HCT116 (cell line): ENCODE measurements around the gene RARS2. TPM values are rescaled to one million over a fixed set of nuclear protein-coding genes. Genes with fewer than 3 reads are reported as not detected.

Experiments
- ATAC-seq: fragments of 200-7000 bp; cut with Tn5 transposase; 2 replicates; pipeline ENCODE4 v1.9.1; 2020; ENCODE audit warnings: mild to moderate bottlenecking, moderate library complexity
- BruUV-seq: library from RNA; stranded (reverse); fragments of 400-500 nt; replicated peaks from 2 replicates; lab custom pipeline; 2021; lab: Mats Ljungman, UMichigan
- CTCF ChIA-PET: fragments of 300-600 bp; sonication (Branson Sonifier 250); formaldehyde crosslinking; loops from one replicate; lab custom pipeline; 2021; ENCODE audit warnings: antibody characterized with exemption; lab: Charles Lee
- POLR2A ChIA-PET: fragments of 300-600, 350-600 bp; sonication (Branson Sonifier 250); formaldehyde crosslinking; loops from one replicate; lab custom pipeline; 2021; ENCODE audit warnings: antibody characterized with exemption; lab: Charles Lee
- RAD21 ChIA-PET, 2 experiments: fragments of 300-600 bp; sonication (Branson Sonifier 250); formaldehyde crosslinking; loops; one replicate each; lab custom pipeline; 2023; ENCODE audit warnings: low total read pairs in 2 of 2; ENCODE audit not compliant: uncharacterized antibody in 2 of 2, unreplicated experiment in 2 of 2, low non-redundant PET in 1 of 2; lab: Charles Lee
- DNase-seq: peaks from one replicate; pipeline ENCODE4 v3.0.0-alpha.2; 2010; ENCODE audit warnings: low read depth, low spot score
- H2AFZ ChIP-seq: fragments of 200-600 bp; shearing (Covaris generic), sonication (generic); 2 replicates; pipeline ENCODE4 v1.6.1; 2017; ENCODE audit warnings: low read depth, mixed run types, mixed read lengths, antibody characterized with exemption, low read length; ENCODE audit not compliant: poor library complexity, severe bottlenecking
- H3K27ac ChIP-seq: 2 replicates; pipeline ENCODE4 v1.5.1; 2012; ENCODE audit warnings: low read depth, low read length
- H3K27me3 ChIP-seq: fragments of 200-600 bp; sonication (generic); 2 replicates; pipeline ENCODE4 v1.6.1; 2016; ENCODE audit warnings: mixed run types, low read length, mixed read lengths; ENCODE audit not compliant: insufficient read depth
- H3K36me3 ChIP-seq, 2 experiments: fragments of 200-500 bp in 1 of 2; fragments of 200-600 bp in 1 of 2; sonication (Bioruptor generic) in 1 of 2; sonication (generic) in 1 of 2; 2 replicates each; pipeline versions ENCODE4 v1.5.1 to v1.6.1; 2014 to 2016; ENCODE audit warnings: low read length in 2 of 2, inconsistent platforms in 1 of 2, mixed read lengths in 1 of 2, mixed run types in 1 of 2; ENCODE audit not compliant: insufficient read depth in 2 of 2, control insufficient read depth in 1 of 2
- H3K4me1 ChIP-seq, 2 experiments: fragments of 200-600 bp in 1 of 2; sonication (generic) in 1 of 2; 2 replicates each; pipeline versions ENCODE4 v1.5.1 to v1.6.1; 2012 to 2017; ENCODE audit warnings: low read length in 2 of 2, inconsistent platforms in 1 of 2, mild to moderate bottlenecking in 1 of 2, mixed read lengths in 1 of 2, mixed run types in 1 of 2, moderate library complexity in 1 of 2; ENCODE audit not compliant: insufficient read depth in 2 of 2, control insufficient read depth in 1 of 2
- H3K4me2 ChIP-seq: fragments of 200-600 bp; sonication (generic); 2 replicates; pipeline ENCODE4 v1.6.1; 2017; ENCODE audit warnings: mixed run types, low read length, mixed read lengths
- H3K4me3 ChIP-seq, 2 experiments: fragments of 200-600 bp in 1 of 2; sonication (generic) in 1 of 2; replicated peaks in 1 of 2; 2 replicates each; pipeline ENCODE4 v1.5.1; 2011 to 2016; ENCODE audit warnings: low read length in 2 of 2, control low read depth in 1 of 2, low read depth in 1 of 2, mild to moderate bottlenecking in 1 of 2, mixed read lengths in 1 of 2, mixed run types in 1 of 2
- H3K79me2 ChIP-seq: fragments of 200-600 bp; sonication (generic); 2 replicates; pipeline ENCODE4 v1.6.1; 2017; ENCODE audit warnings: mild to moderate bottlenecking, mixed run types, low read length, moderate library complexity, mixed read lengths; ENCODE audit not compliant: insufficient read depth
- H3K9ac ChIP-seq: fragments of 200-600 bp; sonication (generic); 2 replicates; pipeline ENCODE4 v1.6.1; 2016; ENCODE audit warnings: low read length, mixed read lengths
- H3K9me2 ChIP-seq: fragments of 200-600 bp; sonication (generic), shearing (Covaris generic); 2 replicates; pipeline ENCODE4 v1.6.1; 2017; ENCODE audit warnings: mixed run types, mild to moderate bottlenecking, moderate library complexity; ENCODE audit not compliant: insufficient read depth
- H3K9me3 ChIP-seq, 2 experiments: fragments of 200-500 bp in 1 of 2; fragments of 200-600 bp in 1 of 2; sonication (Bioruptor generic) in 1 of 2; sonication (generic) in 1 of 2; 2 replicates each; pipeline ENCODE4 v1.6.1; 2014 to 2017; ENCODE audit warnings: low read length in 2 of 2, mixed read lengths in 2 of 2, inconsistent platforms in 1 of 2, low read depth in 1 of 2, mild to moderate bottlenecking in 1 of 2, mixed run types in 1 of 2, moderate library complexity in 1 of 2; ENCODE audit not compliant: control insufficient read depth in 1 of 2, insufficient read depth in 1 of 2
- H4K20me1 ChIP-seq: fragments of 200-600 bp; sonication (generic), shearing (Covaris generic); 2 replicates; pipeline ENCODE4 v1.6.1; 2017; ENCODE audit warnings: mixed run types, mild to moderate bottlenecking, moderate library complexity; ENCODE audit not compliant: insufficient read depth
- CBX3 ChIP-seq: IDR thresholded peaks from 2 replicates; pipeline ENCODE4 v1.6.1; 2012; ENCODE audit warnings: low read depth
- CEBPB ChIP-seq: IDR thresholded peaks from 2 replicates; pipeline ENCODE4 v1.6.1; 2012; ENCODE audit warnings: low read depth
- EGR1 ChIP-seq: IDR thresholded peaks from 2 replicates; pipeline ENCODE4 v1.6.1; 2012; ENCODE audit warnings: low read depth
- ELF1 ChIP-seq: IDR thresholded peaks from 2 replicates; pipeline ENCODE4 v1.6.1; 2012; ENCODE audit warnings: low read depth, borderline replicate concordance
- EZH2 ChIP-seq: fragments of 200-600 bp; sonication (generic); IDR thresholded peaks from 2 replicates; pipeline ENCODE4 v1.6.1; 2017; ENCODE audit warnings: antibody characterized with exemption, mixed run types
- EZH2phosphoT487 ChIP-seq: fragments of 200-600 bp; IDR thresholded peaks from 2 replicates; pipeline ENCODE4 v1.6.1; 2018; ENCODE audit warnings: antibody characterized with exemption, borderline replicate concordance
- JUND ChIP-seq: IDR thresholded peaks from 2 replicates; pipeline ENCODE4 v1.6.1; 2012
- POLR2A ChIP-seq: IDR thresholded peaks from 2 replicates; pipeline ENCODE4 v1.7.0; 2011; ENCODE audit warnings: borderline replicate concordance; ENCODE audit not compliant: insufficient read depth, insufficient read length; ENCODE audit errors: extremely low read depth
- POLR2AphosphoS5 ChIP-seq: IDR thresholded peaks from 2 replicates; pipeline ENCODE4 v1.6.1; 2011; ENCODE audit warnings: mild to moderate bottlenecking, low read depth, low read length, moderate library complexity
- RAD21 ChIP-seq: IDR thresholded peaks from 2 replicates; pipeline ENCODE4 v1.6.1; 2012; ENCODE audit warnings: low read depth, mild to moderate bottlenecking
- REST ChIP-seq: IDR thresholded peaks from 2 replicates; pipeline ENCODE4 v1.6.1; 2012; ENCODE audit warnings: low read depth
- SIN3A ChIP-seq: IDR thresholded peaks from 2 replicates; pipeline ENCODE4 v1.6.1; 2012; ENCODE audit warnings: low read depth
- SP1 ChIP-seq: IDR thresholded peaks from 2 replicates; pipeline ENCODE4 v1.6.1; 2012; ENCODE audit warnings: low read depth
- SRF ChIP-seq: IDR thresholded peaks from 2 replicates; pipeline ENCODE4 v1.6.1; 2012; ENCODE audit warnings: low read depth
- TCF7L2 ChIP-seq: IDR thresholded peaks from 2 replicates; pipeline ENCODE4 v1.7.0; 2011; ENCODE audit warnings: borderline replicate concordance, inconsistent platforms; ENCODE audit not compliant: insufficient read depth, insufficient read length; ENCODE audit errors: extremely low read depth
- ZNF274 ChIP-seq: fragments of 200-500 bp; sonication (Bioruptor generic); IDR thresholded peaks from 2 replicates; pipeline ENCODE4 v1.6.1; 2014; ENCODE audit warnings: mild to moderate bottlenecking, low read depth, low read length, inconsistent platforms
- intact Hi-C: fragments of 100-400 bp; cut with micrococcal nuclease; formaldehyde crosslinking; loops from 2 replicates; pipeline ENCODE4 v1.10.0; 2022
- total RNA-seq: library from RNA; stranded (reverse); gene quantifications from one replicate; pipeline ENCODE4 v1.2.1, GENCODE V29; 2021; ENCODE audit not compliant: unreplicated experiment
- TF ChIP-seq, protein P1 (sequence below): IDR thresholded peaks from 2 replicates; pipeline ENCODE4 v1.6.1; 2011; ENCODE audit warnings: mild to moderate bottlenecking, low read length, moderate library complexity; ENCODE audit not compliant: insufficient replicate concordance; ENCODE audit errors: extremely low read depth
- TF ChIP-seq, protein P2 (sequence below), 3 experiments: fragments of 200-600 bp in 1 of 3; sonication (generic) in 1 of 3; IDR thresholded peaks in 2 of 3; conservative IDR thresholded peaks in 1 of 3; 2 replicates each; pipeline ENCODE4 v1.5.1; 2012 to 2017; ENCODE audit warnings: low read depth in 2 of 3, low read length in 2 of 3, antibody characterized with exemption in 1 of 3, borderline replicate concordance in 1 of 3, control low read depth in 1 of 3, mild to moderate bottlenecking in 1 of 3, mixed read lengths in 1 of 3, mixed run types in 1 of 3, moderate library complexity in 1 of 3; ENCODE audit not compliant: insufficient read depth in 1 of 3
- TF ChIP-seq, protein P3 (sequence below): IDR thresholded peaks from 2 replicates; pipeline ENCODE4 v1.6.1; 2012
- TF ChIP-seq, protein P4 (sequence below): IDR thresholded peaks from 2 replicates; pipeline ENCODE4 v1.6.1; 2012

RARS2 gene
- total RNA-seq, 1 experiment from 2014 or later = 34.8 TPM

- no peak for ATAC-seq
- no peak overlapping the region for H3K4me2 ChIP-seq
- intact Hi-C loops = no loop called here
These were observed 3.3 kb downstream of the RARS2 start for GRCh38 chr6:87586371-87587077.

More at GRCh38 chr6:87586371-87587077, 3.3 kb downstream of the RARS2 start:
- POLR2A ChIA-PET = interaction anchor here (0.5 kb wide), 1 partner anchor 449 kb away, joined by 6 read pairs; no protein-coding TSS in a partner anchor
- Histone ChIP-seq H4K20me1 (no peaks in the 10 kb centered on the region; the same call in 1 of the 2 replicates), H3K4me1 (peaks cover 0 to 15% of the 10 kb centered on the region in 2 experiments; a peak in 3 of 4 replicates), H3K79me2 (peaks cover 95% of the 10 kb centered on the region), H3K9me3 (no peaks in the 10 kb centered on the region), H3K27ac (no peak overlapping the region), H2AFZ (no peak overlapping the region), H3K4me3 (no peak overlapping the region), H3K9me2 (no peaks in the 10 kb centered on the region), H3K36me3 (peaks cover 0 to 5% of the 10 kb centered on the region in 2 experiments), H3K9ac (no peak overlapping the region)
- CTCF ChIA-PET = no interaction called here
- BruUV-seq = no TSS peak
- RAD21 ChIA-PET = no interaction called here
- no peak for DNase-seq
- TF ChIP-seq ZNF274 = no peak
- TF ChIP-seq SP1 = no peak
- TF ChIP-seq, protein P1, sequence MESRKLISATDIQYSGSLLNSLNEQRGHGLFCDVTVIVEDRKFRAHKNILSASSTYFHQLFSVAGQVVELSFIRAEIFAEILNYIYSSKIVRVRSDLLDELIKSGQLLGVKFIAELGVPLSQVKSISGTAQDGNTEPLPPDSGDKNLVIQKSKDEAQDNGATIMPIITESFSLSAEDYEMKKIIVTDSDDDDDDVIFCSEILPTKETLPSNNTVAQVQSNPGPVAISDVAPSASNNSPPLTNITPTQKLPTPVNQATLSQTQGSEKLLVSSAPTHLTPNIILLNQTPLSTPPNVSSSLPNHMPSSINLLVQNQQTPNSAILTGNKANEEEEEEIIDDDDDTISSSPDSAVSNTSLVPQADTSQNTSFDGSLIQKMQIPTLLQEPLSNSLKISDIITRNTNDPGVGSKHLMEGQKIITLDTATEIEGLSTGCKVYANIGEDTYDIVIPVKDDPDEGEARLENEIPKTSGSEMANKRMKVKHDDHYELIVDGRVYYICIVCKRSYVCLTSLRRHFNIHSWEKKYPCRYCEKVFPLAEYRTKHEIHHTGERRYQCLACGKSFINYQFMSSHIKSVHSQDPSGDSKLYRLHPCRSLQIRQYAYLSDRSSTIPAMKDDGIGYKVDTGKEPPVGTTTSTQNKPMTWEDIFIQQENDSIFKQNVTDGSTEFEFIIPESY = no peak
- TF ChIP-seq RAD21 = no peak
- TF ChIP-seq, protein P2, sequence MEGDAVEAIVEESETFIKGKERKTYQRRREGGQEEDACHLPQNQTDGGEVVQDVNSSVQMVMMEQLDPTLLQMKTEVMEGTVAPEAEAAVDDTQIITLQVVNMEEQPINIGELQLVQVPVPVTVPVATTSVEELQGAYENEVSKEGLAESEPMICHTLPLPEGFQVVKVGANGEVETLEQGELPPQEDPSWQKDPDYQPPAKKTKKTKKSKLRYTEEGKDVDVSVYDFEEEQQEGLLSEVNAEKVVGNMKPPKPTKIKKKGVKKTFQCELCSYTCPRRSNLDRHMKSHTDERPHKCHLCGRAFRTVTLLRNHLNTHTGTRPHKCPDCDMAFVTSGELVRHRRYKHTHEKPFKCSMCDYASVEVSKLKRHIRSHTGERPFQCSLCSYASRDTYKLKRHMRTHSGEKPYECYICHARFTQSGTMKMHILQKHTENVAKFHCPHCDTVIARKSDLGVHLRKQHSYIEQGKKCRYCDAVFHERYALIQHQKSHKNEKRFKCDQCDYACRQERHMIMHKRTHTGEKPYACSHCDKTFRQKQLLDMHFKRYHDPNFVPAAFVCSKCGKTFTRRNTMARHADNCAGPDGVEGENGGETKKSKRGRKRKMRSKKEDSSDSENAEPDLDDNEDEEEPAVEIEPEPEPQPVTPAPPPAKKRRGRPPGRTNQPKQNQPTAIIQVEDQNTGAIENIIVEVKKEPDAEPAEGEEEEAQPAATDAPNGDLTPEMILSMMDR (IDR thresholded peaks at IDR 0.05 in 2 of 3, conservative IDR thresholded peaks at IDR 0.05 in 1 of 3; ENCODE audit: borderline replicate concordance in 1 of 3, insufficient read depth in 1 of 3, low read depth in 2 of 3, low read length in 2 of 3) = no peak
- TF ChIP-seq TCF7L2 = no peak
- TF ChIP-seq, protein P3, sequence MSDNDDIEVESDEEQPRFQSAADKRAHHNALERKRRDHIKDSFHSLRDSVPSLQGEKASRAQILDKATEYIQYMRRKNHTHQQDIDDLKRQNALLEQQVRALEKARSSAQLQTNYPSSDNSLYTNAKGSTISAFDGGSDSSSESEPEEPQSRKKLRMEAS = no peak
- no peak for TF ChIP-seq REST
- no peak for TF ChIP-seq SRF
- TF ChIP-seq EGR1 = no peak
- no peak for TF ChIP-seq JUND
- TF ChIP-seq EZH2 = no peak
- TF ChIP-seq CBX3 = no peak
- no peak for TF ChIP-seq SIN3A
- TF ChIP-seq CEBPB = no peak
- TF ChIP-seq POLR2A = no peak
- TF ChIP-seq, protein P4, sequence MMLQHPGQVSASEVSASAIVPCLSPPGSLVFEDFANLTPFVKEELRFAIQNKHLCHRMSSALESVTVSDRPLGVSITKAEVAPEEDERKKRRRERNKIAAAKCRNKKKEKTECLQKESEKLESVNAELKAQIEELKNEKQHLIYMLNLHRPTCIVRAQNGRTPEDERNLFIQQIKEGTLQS = no peak
- TF ChIP-seq POLR2AphosphoS5 = no peak
- no peak for TF ChIP-seq EZH2phosphoT487
- TF ChIP-seq ELF1 = no peak
- TF ChIP-seq, all 23 proteins: peak for 0
- H3K27me3 ChIP-seq = no peaks in the 10 kb centered on the region
